NCI-H524 (cell line): ENCODE data around the gene ZNF8.
"Not testable (repeated sequence)": the region's sequence is repeated elsewhere in the genome, so short reads cannot be mapped to it uniquely, and the experiment has no call there.

Source experiments
- DNase-seq, 2 experiments: peaks; one replicate each; lab custom pipeline; 2025; lab: John Stamatoyannopoulos, UW

Gene ZNF8

DNA sequence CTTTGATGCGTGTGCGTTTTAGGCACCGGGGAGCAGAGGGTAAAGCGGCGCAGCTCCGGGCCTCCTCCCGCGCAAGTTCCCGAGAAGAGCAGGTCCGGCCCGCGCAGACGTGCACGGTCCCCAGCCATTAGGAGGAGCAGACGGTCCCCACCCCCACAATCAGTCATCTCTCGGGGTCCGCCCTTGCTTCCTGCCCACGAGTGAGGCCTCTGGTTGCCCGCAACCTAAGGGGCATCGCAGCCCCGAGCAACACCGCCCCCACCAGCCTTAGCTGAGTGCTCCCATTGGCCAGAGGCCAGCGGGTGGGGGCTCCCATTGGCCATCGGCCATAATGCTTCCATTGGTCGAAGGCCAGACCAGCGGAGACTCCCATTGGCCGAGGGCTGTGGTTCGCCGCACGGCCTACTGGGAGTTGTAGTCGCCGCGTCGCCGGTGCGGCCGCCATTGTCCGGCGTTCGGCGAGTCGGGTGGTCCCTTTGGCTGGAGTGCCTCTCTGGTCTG, at the start of gene ZNF8:
Gene ZNF8, plus strand, starts transcription at position 415 of the 501 bp plus-strand sequence. CDS start 127 bp downstream, outside the sequence.
- peak; percentile 99 to 100 for DNase-seq

GRCh38 chr19:58229255-58229639, 49.5 kb upstream of the ZNF8 start:
- peak in 1 of 2 experiments; percentile 18 for DNase-seq

DNA sequence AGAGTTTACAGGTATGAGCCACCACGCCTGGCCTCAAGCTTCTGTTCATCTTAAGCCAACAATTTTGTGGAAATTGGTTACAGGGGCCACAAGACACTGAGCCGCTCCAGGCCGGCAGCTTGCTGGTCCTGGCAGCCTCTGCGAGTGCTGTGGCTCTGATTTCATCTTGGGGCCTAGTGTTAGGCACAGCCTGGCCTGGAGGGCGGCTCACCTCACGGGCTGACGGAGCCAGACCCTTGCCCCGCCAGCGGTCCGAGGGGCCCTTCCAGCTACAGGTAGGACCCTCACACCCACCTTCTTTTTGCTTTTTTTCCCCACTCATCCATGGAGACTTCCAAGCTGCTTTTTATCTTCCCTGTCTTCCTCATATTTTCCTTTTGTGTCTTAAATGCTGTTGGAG, 41.4 kb upstream of the ZNF8 start:
- DNase-seq = no peak

- no peak for DNase-seq
These were observed 35.4 kb upstream of the ZNF8 start for GRCh38 chr19:58243351-58243750.

GRCh38 chr19:58248886-58249285, 29.9 kb upstream of the ZNF8 start:
- DNase-seq = no peak

GRCh38 chr19:58252102-58252685, 26.6 kb upstream of the ZNF8 start:
- no peak for DNase-seq

GRCh38 chr19:58258259-58258658, 20.5 kb upstream of the ZNF8 start:
- not testable (repeated sequence) for DNase-seq

- DNase-seq = no peak
These were observed 17.2 kb upstream of the ZNF8 start for GRCh38 chr19:58261600-58261967.

DNA sequence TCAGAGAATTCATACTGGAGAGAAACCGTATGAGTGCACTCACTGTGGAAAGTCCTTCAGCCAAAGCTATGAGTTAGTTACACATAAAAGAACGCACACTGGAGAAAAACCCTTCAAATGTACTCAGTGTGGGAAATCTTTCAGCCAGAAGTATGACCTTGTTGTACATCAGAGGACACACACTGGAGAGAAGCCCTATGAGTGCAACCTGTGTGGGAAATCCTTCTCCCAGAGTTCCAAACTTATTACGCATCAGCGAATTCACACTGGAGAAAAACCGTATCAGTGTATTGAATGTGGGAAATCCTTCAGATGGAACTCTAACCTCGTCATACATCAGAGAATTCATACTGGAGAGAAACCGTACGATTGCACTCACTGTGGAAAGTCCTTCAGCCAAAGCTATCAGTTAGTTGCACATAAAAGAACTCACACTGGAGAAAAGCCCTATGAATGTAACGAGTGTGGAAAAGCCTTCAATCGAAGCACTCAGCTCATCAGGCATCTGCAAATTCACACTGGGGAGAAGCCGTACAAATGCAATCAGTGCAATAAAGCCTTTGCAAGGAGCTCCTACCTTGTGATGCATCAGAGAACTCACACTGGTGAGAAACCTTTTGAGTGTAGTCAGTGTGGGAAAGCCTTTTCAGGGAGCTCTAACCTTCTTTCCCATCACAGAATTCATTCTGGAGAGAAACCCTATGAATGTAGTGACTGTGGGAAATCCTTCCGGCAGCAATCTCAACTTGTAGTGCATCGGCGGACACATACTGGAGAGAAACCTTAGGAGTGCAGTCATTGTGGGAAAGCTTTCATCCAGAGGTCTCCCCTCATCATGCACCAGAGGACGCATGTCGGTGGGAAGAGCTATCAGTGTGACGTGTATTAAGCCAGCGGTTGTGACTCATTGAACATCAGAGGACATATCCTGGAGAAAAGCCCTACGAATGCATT, 16.5 kb upstream of the ZNF8 start:
- no peak for DNase-seq

- DNase-seq = no peak
These were observed 15.8 kb upstream of the ZNF8 start for GRCh38 chr19:58262922-58263296.

- no peak for DNase-seq
These were observed 13.7 kb upstream of the ZNF8 start for GRCh38 chr19:58265100-58265499.

GRCh38 chr19:58268344-58268743, 10.4 kb upstream of the ZNF8 start:
- DNase-seq = no peak

GRCh38 chr19:58274771-58275201, 4.0 kb upstream of the ZNF8 start:
- no peak for DNase-seq

DNA sequence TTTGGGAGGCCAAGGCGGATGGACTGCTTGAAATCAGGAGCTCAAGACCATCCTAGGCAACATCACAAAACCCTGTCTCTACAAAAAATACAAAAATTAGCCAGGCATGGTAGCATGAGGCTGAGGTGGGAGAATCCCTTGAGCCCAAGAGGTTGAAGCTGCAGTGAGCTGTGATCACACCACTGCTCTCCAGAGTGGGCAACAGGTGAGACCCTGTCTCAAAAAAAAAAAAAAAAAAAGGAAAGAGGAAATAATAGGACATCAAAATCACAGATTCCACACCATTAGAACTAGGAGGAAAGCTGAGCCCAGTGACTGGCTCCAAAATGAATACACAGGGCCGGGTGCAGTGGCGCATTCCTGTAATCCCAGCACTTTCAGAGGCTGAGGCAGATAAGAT, 3.2 kb upstream of the ZNF8 start:
- DNase-seq = no peak

DNA sequence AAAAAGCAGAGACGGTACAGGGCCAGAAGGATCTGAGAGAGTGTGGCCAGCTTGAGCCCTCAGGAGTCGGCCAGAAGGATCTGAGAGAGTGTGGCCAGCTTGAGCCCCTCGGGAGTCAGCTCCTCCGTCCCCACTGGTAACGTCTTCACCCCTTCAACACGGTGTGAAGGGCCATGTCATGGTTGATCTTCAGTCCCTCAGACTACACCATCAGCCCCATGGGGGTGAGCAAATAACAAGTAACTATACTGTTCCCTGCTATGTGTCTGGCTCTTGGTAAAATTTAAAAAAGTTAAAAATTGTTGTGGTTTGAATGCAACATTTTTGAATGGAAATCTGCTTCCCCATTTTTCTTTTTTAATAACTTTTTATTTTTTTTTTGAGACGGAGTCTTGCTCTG, 1.6 kb upstream of the ZNF8 start:
- no peak for DNase-seq

DNA sequence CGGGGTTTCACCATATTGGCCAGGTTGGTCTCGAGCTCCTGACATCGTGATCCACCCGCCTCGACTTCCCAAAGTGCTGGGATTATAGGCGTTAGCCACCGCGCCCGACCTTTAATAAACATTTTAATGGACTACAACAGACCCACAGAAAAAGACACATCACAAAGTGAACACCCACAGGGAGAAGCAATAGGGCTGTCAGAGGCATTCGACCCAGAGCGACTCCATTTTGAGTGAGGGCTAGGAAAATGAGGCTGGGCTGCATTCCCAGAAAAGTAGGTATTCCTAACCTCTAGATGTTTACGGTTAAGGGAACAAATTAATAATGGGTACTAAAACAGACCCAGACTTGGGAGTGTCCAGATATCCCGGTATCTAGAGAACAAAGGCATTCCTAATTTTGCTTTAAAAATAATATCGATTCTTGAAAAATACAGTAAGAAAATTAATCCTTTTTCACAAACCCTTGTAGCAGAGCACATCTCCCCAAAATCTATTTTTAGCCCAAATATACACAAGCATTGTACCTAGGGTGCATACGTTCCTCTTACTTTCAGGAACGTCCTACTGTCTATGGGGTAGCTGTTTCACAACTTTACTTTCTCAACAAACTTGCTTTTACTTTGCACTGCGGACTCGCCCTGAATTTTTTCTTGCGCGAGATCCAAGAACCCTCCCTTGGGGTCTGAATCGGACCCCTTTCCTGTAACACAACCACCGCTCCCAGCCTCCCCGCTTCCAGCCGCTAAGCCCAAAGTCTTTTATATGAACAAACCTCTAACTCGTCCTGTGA, 811 bp upstream of the ZNF8 start:
- no peak for DNase-seq

- peak; percentile 56 to 62 for DNase-seq
These were observed 528 bp downstream of the ZNF8 start for GRCh38 chr19:58279042-58279924.

DNA sequence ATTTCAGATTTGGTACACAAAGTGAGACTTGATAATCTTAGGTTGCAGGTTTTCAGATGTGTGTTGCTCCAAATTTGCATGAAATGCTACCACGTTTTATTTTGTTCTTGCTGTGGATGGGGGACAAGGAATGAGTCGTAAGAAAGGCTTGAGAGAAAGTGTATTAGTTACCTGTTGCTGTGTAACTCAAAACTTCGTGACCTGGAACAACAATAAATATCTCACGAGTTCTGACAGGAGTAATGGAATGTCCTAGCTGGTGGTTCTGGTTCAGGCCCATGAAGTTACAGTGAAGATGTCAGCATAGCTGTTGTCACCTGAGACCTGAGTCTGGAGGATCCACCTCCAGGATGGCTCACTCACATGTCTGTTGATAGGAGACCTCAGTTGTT, 1.2 kb downstream of the ZNF8 start:
- DNase-seq = no peak

- no peak for DNase-seq
These were observed 5.4 kb downstream of the ZNF8 start for GRCh38 chr19:58284199-58284598.

DNA sequence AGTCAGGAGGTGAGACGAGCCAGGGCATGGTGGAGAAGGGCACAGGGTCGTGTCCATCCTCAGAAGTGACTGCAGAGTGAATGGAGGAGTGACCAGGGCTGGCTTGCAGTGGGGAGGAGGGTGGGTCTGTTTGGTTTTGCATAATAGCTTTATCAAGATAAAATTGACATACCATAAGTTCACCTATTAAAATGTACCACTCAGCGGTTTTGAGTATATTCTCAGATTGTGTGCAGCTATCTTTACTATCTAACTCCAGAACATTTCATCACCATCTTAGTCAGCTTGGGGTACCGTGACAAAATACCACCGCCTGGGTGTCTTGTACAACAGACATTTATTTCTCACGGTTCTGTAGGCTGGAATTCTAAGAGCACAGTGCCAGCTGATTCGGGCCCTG, 13.2 kb downstream of the ZNF8 start:
- no peak for DNase-seq

DNA sequence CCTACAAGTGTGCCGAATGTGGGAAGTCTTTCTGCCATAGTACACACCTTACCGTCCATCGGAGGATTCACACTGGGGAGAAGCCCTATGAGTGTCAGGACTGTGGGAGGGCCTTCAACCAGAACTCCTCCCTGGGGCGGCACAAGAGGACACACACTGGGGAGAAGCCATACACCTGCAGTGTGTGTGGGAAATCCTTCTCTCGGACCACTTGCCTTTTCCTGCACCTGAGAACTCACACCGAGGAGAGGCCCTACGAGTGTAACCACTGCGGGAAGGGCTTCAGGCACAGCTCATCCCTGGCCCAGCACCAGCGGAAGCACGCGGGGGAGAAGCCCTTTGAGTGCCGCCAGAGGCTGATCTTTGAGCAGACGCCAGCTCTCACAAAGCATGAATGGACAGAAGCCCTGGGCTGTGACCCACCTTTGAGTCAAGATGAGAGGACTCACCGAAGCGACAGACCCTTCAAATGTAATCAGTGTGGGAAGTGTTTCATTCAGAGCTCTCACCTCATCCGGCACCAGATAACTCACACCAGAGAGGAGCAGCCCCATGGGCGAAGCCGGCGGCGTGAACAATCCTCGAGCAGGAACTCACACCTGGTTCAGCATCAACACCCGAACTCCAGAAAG, 16.1 kb downstream of the ZNF8 start:
- DNase-seq = no peak
